Stimulated activated CD4-positive, alpha-beta T cell treated with anti-CD3 and anti-CD28 coated beads, TNF-alpha, amount 100 ng/mL, for 1 hour (primary cell): ENCODE results near the gene DES.

ENCODE experiments used
- DNase-seq, 3 donors: peaks; one replicate each; pipeline ENCODE4 v3.0.0-alpha.2; 2020; ENCODE audit warnings: low read depth in 3 of 3, low spot score in 1 of 3

The DES gene

DNA sequence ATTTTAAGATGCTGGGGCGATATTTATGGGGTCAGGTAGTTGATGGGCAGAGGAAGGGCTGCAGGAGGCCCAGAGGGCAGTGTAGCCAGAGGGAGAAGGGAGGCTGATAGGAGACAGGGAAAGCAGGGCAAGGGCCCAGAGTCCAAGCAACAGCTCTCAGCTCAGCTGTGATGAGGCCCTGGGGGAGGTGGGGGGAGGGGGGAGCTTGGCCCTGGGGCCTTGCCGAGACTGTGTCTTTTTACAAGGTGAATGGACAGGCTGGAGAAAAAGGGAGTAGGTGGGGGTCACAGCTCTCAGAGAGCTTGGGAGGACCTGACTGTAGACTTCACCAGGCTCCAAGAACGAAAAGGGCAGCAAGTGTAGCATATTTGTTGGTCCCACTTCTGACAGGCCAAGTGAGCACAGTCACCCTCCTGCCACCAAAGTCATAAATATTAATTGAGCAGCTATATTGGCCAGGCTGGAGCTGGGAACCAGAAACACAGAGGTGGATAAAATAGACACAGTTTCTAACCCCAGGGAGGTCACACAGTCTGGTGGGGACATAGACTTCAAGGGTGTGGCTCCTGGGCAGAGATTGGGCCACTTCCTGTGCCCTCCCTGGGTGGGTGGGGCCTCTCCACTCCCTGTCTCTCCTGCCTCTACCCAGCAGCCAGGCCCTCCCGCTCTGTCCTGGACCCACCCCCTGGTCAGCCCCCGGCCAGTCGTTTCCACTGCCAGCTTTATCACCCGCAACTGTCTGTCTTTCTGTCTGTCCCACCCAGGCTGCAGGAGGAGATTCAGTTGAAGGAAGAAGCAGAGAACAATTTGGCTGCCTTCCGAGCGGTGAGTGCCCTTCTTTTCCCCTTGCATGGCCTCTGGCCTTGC lies 1.4 kb downstream of the DES start:
- DNase-seq = no peak

DNA sequence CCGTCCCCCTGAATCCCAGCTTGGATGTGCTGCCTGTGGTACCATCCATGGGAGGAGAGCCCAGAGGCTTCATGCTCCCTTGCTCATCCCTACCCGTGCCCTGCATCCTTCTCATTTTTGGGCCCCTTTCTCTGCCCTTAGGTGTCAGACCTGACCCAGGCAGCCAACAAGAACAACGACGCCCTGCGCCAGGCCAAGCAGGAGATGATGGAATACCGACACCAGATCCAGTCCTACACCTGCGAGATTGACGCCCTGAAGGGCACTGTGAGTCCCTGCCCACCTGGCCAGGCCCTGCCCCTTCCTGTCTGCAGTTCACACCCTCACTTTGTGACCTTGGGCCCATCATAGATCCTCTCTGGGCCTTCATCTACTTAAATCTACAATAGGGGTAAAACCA lies 2.5 kb downstream of the DES start:
- DNase-seq = no peak

DNA sequence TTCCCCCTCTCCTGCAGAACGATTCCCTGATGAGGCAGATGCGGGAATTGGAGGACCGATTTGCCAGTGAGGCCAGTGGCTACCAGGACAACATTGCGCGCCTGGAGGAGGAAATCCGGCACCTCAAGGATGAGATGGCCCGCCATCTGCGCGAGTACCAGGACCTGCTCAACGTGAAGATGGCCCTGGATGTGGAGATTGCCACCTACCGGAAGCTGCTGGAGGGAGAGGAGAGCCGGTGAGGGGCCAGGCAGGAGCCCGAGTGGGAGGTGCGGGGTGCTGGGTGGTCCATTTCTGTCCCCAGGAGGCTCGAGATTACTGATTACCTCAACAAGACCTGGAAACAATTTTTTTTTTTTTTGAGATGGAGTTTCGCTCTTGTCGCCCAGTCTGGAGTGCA lies 3.1 kb downstream of the DES start:
- DNase-seq = no peak

DNA sequence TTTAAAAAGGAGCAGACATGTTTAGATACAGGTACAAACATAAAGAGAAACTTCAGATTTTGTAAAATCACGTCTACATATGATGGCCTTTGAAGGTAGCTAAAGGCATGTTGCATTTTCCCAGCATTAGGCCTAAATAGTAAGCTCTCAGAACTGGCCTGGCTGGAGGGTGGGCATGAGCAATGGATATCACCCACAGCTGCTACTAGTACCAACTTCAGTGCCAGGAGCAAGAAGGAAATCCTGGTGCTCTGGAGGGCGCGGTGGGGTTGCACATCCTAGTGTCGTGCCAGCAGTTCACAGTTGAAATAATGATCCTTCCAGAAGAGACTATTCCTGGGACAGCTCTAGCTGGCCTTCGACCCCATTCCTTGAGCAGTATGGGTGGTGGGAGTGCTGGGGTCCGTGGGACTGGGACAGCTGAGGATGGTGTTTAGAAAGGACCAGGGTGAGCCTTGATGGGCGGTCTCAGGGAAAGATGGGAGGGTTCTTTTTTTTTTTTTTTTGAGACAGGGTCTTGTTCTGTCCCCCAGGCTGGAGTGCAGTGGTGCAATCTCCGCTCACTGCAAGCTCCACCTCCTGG lies 4.9 kb downstream of the DES start:
- no peak for DNase-seq

DNA sequence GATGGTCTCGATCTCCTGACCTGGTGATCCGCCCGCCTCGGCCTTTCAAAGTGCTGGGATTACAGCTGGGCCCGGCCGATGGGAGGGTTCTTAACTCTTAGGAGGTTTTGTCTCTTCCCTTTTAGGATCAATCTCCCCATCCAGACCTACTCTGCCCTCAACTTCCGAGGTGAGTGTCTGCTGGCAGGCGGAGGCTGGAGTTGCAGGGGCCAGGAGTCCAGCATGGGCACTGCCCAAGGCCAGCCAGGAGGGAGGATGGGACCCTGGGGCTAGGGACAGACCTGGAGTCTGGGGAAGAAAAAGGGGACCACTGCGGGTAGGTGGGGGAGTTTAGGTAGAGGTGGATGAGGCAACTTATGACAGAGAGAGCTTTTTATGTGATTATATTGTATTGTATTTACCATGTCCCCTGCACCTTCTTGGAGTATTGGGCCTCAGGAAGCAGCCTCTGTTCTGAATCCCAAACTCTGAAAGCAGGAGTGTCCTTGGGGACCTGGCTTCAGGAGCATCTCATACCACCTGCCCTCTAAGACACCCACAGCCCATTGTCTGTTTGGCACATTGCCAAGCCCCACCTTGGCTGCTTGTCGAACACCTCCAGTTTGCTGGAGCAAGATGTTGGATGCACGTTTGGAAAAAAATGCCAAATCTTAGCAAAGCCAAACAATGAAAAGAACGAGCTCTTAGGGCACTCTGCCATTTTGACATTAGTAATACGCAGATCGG lies 5.6 kb downstream of the DES start:
- no peak for DNase-seq

DNA sequence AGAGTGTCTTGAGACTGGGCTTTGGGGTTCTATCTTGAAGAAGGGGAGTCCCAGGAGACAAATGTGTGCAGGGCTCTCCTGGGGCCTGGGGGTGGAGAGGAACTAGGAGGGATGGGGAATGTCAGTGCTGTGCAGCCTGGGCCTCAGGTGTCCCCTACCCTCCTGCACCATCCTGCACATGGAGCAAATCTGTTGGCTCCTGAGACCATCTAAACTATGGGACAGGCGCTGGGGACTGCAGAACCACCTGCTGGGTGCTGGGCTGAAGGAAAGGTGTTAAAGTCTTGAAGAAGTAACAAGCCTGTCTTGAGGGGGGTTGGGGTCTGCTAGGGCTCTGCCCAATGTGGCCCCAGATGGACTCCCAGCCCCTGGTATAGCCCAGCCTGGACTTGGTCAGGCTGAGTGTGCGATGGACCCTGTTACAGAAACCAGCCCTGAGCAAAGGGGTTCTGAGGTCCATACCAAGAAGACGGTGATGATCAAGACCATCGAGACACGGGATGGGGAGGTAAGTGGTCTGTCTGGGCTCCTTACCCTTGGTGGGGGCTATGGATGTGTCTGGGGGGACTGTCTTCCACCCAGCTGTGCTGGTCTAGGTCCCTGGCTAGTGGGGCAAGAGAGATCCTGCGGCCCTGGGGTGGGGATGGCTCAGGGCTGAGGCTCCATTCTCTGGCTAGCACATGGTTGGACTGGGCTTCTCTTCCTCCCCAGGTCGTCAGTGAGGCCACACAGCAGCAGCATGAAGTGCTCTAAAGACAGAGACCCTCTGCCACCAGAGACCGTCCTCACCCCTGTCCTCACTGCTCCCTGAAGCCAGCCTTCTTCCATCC lies 7.3 kb downstream of the DES start:
- no peak for DNase-seq

DNA sequence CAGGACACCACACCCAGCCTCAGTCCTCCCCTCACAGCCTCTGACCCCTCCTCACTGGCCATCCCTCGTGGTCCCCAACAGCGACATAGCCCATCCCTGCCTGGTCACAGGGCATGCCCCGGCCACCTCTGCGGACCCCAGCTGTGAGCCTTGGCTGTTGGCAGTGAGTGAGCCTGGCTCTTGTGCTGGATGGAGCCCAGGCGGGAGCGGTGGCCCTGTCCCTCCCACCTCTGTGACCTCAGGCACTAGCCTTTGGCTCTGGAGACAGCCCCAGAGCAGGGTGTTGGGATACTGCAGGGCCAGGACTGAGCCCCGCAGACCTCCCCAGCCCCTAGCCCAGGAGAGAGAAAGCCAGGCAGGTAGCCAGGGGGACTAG lies 7.9 kb downstream of the DES start:
- DNase-seq = no peak

DNA sequence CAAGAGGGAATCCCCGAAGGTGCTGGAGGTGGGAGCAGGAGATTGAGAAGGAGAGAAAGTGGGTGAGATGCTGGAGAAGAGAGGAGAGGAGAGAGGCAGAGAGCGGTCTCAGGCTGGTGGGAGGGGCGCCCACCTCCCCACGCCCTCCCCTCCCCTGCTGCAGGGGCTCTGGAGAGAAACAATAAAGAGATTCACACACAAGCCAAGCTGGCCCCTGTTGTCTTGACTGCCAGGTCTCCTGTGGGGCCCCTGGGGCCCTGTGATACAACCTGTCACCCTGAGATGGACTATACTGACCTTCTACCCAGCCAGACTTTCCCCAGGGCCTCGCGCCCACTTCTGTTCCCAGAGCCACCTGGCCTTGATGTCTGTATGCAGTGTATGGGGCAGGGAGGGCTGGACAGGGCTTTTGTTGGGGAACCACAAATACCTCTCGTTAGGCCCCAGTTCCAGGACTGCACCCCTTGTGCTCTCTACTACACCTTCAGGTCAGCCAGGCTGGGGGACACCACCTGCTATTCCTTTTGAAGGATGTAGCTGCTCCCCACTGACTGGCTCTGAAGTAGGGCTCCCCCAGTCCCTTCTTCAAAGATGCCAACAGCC lies 8.5 kb downstream of the DES start:
- DNase-seq = no peak

DNA sequence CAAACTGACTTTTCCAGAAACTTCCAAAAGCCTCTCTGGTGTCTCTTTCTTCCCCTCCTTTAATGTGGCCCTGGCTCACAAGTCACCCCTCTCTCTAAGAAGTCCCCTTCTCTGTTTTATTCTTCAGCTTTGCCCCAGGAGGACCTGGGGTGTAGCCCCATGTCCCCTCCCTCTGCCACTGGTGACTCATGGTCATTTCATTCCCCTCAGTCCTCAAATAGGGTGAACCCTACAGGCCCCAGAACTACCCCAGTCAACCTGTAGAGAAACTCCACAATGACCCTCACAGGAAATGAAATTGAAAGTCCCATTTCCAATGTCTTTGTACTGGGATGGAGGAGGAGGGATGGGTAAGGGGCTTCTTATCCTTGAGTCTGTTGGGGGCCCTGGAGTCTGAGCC lies 10.3 kb downstream of the DES start:
- DNase-seq = no peak

DNA sequence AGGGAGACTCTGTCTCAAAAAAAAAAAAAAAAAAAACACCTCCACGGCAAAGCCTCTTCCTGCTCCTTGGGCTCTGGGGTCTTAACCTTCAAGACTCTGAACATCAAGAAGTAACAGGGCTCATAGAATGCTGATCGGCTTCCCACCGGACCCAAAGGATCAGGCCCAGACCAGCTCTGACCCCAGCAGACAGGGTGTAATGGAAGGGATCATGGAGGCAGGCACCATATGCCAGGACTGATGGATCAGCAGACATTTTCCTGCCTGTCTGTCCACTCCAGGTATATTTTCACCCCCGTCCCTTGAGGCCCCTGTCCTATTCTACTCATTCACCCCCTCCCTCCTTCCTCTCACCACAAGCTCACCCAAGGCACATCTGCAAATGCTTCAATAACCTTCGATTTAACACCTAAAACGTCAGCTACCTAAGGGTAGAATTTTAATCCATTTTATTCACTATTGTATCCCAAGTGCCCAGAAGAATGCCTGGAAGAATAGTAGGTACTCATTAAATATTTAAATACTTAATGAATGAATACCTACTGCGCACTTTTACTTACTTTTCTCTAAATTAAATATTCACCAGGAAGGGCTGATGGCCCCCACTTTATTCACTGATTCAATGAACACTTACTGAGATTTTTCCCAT lies 11.9 kb downstream of the DES start:
- no peak for DNase-seq

DNA sequence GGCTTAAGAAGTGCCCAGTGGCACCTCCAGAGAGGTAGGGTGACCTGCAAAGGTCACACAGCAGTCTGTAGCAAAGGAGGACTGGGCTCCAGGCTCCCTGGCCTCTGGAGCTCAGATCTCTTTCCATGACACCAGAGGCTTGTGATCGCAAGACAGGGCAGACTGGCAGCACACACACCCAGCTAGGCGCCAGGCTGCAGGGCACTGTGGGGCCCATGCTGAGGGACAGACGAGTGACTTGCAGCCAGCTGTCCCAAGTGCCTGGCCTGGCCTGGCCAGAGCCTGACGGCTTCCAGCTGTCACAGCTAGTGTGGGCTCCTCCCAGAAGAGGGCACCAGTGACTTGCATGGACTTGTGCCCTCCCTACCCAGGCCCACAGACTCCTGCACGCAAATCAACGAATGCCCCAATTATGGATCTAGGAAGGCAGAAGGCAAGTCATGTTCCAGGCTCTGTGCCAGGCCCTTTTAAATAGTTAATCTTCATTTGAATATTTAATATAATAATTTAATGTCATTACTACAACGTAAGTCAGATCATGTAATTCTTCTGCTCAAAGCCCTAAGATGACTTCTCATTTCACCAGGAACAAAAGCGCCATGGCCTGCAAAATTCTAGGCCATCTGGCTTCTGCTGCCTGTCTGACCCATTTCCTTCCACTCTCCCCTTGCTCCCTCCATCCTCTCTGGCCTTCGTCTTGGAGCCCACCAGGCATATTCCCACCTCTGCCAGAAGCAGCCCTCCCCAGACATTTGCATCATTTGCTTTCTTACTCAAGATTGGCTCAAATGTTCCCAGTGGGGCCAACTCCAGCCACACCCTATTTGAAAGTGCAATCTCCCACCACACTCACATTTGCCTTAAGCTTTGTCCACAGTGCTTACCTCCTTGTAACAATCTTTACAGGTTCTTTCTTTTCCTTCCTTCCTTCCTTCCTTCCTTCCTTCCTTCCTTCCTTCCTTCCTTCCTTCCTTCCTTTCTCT lies 12.7 kb downstream of the DES start:
- no peak for DNase-seq

DNA sequence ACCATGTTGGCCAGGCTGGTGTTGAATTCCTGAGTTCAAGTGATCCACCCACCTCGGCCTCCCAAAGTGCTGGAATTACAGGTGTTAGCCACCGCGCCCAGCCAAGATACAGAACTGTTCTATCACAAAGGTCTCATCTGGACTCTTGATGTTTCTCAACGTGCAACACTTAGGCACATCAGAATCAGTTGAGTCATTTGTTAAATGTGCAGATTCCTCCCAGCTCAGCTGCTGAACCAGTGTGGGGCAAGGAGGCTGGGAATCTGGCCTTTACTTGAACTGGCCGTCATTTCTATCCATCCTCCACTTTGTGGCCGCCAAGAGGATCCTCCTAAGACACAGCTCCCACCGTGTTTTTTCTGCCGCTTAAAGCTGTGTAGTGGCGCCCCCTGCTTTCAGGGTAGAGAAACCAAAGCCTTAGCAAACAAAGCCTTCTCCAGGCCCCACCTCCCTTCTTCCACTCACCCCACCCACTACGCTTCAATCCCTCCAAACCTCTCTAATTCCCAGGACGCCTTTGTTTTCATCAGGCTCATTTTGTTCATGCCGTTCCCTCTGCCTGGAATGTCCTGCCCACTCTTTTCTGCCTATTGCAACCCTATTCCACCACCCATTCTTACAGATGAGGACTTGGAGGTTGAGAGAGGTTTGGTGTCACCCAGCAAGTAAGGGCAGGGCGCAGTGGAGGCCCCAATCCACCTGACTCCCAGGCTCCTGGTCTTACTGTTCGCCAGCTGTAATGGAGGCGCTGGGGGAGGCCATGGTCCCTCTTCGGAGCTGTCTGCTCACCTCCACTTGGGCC lies 15.7 kb downstream of the DES start:
- DNase-seq = no peak

DNA sequence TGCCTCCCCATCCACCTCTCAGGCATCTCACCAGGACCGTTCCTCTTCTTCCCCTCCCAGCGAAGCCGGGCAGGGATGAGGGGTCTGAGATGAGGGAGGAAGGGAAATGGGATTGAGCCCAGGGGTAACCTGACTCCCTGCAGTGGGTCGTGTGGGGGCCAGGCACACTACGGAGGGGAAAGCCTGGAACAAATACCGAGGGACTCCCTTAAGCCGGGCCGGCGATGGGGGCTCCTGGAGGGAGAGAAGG lies 16.2 kb downstream of the DES start:
- no peak for DNase-seq

DNA sequence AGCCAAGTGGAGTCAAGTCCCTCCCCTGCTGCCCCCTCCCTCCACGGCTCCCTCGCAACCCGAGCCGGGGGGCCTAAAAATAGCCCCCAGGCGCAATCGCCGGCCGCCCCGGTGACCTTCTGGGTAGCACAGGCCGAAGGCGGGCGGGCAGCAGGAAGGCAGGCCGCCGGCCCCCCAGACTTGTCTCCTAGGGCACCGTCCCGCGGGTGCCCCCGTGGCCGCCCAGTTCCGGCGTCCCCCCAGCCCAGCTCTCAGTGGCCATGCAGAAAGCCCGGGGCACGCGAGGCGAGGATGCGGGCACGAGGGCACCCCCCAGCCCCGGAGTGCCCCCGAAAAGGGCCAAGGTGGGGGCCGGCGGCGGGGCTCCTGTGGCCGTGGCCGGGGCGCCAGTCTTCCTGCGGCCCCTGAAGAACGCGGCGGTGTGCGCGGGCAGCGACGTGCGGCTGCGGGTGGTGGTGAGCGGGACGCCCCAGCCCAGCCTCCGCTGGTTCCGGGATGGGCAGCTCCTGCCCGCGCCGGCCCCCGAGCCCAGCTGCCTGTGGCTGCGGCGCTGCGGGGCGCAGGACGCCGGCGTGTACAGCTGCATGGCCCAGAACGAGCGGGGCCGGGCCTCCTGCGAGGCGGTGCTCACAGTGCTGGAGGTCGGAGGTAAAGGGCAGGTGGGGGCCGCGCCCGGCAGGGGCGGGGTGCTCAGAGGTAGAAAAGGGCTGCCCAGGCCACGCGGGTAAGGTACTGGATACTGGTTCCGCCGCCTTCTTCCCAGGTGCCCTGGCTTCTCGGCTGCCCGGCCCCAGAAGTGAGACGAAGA lies 16.7 kb downstream of the DES start, which contains the start of gene SPEG:
Gene SPEG, plus strand, starts transcription at position 126 of the 808 bp plus-strand sequence. Its CDS starts 135 bp downstream, at position 261.
- no peak for DNase-seq

DNA sequence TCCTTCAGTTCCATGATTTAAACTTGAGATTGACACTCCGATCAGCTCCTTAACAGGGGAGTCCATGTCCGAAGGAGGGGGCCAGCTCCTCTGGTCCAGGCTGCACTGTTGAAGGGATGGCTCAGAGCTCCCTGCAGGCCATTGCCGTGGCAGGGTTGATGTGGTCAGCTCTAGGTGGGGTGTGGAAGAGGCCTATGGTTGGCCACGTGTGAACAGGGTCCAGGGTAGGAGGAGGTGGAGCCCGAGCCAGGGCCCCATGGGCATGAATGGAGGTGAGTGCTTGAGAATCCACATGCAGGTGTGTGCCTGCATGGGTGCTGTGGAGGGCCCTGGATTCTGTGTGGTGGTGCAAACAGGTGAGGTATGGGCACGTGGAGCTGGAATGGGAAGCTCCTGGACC lies 17.5 kb downstream of the DES start:
- DNase-seq = no peak

DNA sequence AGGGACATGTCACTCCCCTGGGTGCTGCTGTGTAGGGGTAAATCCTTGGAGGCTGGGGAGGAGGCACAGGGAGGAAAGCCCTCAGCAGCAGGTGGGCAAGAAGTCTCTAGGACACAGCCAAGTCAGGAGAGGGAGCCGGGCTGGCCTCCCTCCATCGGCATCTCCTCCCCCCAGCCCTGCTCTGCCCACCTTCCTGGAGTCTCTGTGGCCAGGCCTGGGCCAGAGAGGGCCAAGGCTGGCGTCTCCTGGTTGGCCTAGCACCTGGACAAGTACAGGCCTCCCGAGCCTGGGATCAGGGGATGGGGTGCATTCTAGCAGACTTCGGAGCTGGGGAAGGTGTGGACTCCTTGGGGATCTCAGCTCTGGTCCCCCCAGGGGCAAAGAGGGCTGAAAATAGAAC lies 18.3 kb downstream of the DES start:
- no peak for DNase-seq

DNA sequence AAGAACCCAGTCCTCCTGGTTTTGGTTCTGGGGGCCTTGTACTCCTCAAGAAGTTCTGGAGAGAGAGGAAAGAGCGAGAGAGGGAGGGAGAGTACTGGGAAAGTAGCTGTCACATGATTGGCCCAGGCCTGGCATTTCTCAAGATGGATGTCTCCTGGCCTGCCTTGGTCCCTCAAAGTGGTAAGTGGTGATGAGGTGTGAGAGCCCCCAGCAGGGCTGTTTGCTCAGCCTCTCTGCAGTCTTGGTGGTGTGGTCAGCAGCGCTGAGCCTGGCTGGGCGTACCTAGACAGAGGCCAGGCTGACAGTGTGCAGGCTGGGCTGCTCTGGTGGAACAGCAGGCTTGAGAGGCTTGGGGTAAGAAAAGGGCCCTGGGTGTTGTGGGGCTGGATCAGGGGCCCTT lies 19.0 kb downstream of the DES start:
- DNase-seq = no peak

DNA sequence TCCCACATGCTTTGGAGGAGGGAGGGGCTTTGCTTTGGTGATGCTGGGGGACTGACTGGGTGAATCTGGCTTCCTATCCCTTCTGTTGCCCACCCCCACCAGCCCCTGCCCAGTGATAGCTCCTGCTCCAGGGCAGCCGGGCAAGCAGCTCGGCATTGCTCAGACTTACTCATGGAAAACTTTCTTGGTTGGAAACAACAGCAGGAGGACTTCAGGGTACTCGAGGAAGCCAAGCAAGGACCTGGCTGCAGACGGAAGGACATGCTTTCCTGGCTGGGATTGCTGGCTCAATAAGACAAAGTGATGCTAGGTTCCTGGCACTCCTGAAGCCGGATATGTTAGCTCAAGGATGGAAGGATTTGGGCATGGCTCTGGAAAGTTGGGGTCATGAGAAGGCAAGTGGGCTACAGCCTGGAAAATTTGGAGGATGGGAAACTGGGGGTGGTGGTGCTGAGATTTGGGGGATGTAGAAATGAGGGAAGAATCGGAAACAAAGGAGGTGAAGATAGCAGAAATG lies 19.6 kb downstream of the DES start:
- DNase-seq = no peak
